Endothelial cell of umbilical vein (primary cell): ENCODE measurements around the gene RAB9B.

Experiments used
- CTCF ChIP-seq, 2 donors: IDR thresholded peaks; 1 replicate in 1 of 2; 2 replicates in 1 of 2; pipeline ENCODE4 v1.5.1; 2011; ENCODE audit warnings: low read length in 2 of 2, mild to moderate bottlenecking in 2 of 2, moderate library complexity in 2 of 2, control low read depth in 1 of 2, inconsistent platforms in 1 of 2, low read depth in 1 of 2; ENCODE audit not compliant: insufficient read depth in 1 of 2; ENCODE audit errors: extremely low read depth in 1 of 2
- EZH2 ChIP-seq: IDR thresholded peaks from 2 replicates; pipeline ENCODE4 v1.6.1; 2012; ENCODE audit warnings: borderline replicate concordance, low read depth, mild to moderate bottlenecking, moderate library complexity, low read length, inconsistent platforms; ENCODE audit not compliant: severe bottlenecking
- POLR2A ChIP-seq: IDR thresholded peaks from 2 replicates; pipeline ENCODE4 v1.6.1; 2012; ENCODE audit warnings: low read depth, mild to moderate bottlenecking, control low read depth, low read length

GRCh38 chrX:103776546-103776945 is 55.5 kb downstream of the RAB9B start, which contains the start of gene PLP1:
- TF ChIP-seq CTCF (IDR thresholded peaks at IDR 0.05; ENCODE audit: extremely low read depth in 1 of 2, insufficient read depth in 1 of 2, low read depth in 1 of 2, low read length in 2 of 2) (no peak), POLR2A (no peak), EZH2 (no peak)
